ENCODE results near the gene BCKDK.
"Not testable (repeated sequence)": the region's sequence is repeated elsewhere in the genome, so short reads cannot be mapped to it uniquely, and the experiment has no call there.

Gene BCKDK

DNA sequence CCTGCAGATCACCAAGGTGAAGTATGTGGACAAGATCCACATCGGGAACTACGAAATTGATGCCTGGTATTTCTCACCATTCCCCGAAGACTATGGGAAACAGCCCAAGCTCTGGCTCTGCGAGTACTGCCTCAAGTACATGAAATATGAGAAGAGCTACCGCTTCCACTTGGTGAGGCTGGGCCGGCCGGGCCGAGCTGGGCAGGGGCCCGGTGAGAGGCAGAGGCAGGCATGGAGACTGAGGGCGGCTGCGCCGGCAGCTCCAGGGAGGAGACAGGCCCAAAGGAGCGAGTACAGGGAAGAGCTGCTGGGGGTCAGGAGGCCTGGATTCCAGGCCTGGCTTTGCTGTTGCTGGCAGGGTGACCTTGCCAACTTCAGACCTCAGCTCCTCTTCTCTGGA, 19.0 kb downstream of the BCKDK start:
- no peak for DNase-seq (ENCODE audit: low spot score)

GRCh38 chr16:31128711-31129567, 20.8 kb downstream of the BCKDK start:
- peak; percentile 75 for DNase-seq (ENCODE audit: low spot score)

GRCh38 chr16:31129568-31130335, 21.6 kb downstream of the BCKDK start:
- no peak for DNase-seq (ENCODE audit: low spot score)

GRCh38 chr16:31130336-31130891, 22.2 kb downstream of the BCKDK start:
- DNase-seq (ENCODE audit: low spot score), result no peak

- DNase-seq (ENCODE audit: low spot score), result no peak
Observed at GRCh38 chr16:31130899-31131298, 22.7 kb downstream of the BCKDK start.

- DNase-seq (ENCODE audit: low spot score), result no peak
Observed at GRCh38 chr16:31131416-31131815, 23.2 kb downstream of the BCKDK start.

GRCh38 chr16:31131841-31132271, 23.7 kb downstream of the BCKDK start:
- no peak for DNase-seq (ENCODE audit: low spot score)

DNA sequence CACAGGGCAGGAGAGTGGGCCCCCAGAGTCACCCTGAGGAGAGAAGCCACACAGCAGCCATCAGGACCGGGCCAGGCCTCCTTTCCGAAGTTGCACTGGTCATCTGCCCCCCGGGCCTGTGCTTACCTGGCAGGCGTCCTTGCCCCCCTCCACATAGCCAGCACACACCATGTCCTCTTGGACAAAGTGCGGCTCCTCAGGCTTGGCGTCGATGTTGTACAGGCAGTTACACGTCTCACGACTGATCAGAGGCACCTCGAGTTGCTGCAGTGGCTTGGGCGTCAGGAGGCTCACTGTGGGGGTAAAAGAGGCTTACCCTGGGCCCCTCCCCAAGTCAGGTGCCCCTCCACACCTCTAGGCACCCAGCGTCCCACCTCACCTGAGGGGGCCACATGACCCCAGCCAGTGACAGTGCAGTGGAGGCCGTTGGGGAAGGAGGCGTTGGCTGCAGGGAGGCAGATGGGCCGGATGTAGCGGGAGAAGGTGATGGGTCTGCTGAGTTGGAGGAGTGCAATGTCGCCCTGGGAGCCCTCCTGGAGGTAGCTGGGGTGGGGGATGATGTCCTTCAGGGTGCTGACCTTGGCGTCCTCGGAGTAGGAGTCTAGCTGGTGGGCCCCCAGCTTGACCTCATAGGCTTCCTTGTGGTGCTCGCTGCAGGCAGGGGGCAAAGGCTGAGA, 24.3 kb downstream of the BCKDK start:
- DNase-seq (ENCODE audit: low spot score), result no peak

GRCh38 chr16:31133046-31133501, 24.9 kb downstream of the BCKDK start:
- no peak for DNase-seq (ENCODE audit: low spot score)

- no peak for DNase-seq (ENCODE audit: low spot score)
Observed at GRCh38 chr16:31134091-31134571, 25.9 kb downstream of the BCKDK start.

DNA sequence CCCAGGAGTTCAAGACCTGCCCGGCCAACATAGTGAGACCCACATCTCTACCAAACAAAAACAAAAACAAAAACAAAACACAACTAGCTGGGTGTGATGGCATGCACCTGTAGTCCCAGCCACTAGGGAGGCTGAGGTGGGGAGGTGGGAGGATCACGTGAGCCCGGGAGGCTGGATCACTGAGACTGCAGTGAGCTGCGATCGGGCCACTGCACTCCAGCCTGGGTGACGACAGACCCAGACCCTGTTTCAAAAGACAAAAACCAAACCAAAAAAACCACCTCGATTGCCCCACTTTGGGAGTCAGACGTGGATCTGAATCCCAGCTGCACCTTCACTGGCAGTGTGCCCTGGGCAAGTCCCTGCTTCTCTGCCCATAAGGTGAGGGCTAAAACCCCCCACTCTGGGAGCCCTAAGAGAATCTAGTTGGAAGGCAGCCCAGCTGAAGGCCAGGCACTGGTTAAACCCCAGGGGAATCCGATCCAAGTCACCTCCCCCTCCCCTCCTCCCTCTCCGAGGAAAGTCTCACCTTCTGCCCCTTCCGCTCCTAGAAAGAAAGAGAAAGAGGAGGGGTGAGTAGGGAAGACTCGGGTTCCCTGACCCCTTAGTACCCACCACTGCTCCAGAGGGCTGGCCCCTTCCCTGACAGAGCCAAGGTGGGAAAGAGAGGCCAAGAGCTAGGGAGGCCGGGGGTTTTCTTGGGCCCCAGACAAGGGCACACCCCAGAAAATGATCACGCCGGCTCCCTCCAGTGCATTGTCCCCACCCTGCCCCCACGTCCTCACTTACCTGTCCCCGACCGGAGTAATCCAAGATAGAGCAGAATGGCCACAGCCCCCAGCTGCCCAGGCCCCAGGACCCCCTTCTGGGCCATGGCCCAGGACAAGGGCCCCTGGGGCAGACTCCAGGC, 26.7 kb downstream of the BCKDK start:
- no peak for DNase-seq (ENCODE audit: low spot score)

GRCh38 chr16:31135535-31136286, 27.5 kb downstream of the BCKDK start, which contains the start of gene PRSS8:
Gene PRSS8 (minus strand): TSS chr16:31135727. CDS start chr16:31135498, 229 bp downstream.
- DNase-seq (ENCODE audit: low spot score), result no peak

DNA sequence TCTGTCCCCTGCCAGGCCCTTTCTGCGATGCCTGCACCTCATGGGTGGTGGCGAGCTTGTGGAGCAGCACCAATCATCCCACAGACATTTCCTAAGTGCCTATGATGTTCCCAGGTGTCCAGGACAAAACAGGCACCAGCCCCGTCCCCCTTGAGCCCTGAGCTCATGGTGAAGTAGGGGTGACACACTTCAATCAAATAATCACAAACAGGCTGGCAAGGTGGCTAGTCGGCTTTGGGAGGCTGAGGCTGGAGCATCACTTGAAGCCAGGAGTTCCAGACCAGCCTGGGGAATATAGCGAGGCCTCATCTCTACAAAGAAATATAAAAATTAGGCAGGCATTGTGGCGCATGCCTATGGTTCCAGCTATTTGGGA, 28.1 kb downstream of the BCKDK start:
- no peak for DNase-seq (ENCODE audit: low spot score)

DNA sequence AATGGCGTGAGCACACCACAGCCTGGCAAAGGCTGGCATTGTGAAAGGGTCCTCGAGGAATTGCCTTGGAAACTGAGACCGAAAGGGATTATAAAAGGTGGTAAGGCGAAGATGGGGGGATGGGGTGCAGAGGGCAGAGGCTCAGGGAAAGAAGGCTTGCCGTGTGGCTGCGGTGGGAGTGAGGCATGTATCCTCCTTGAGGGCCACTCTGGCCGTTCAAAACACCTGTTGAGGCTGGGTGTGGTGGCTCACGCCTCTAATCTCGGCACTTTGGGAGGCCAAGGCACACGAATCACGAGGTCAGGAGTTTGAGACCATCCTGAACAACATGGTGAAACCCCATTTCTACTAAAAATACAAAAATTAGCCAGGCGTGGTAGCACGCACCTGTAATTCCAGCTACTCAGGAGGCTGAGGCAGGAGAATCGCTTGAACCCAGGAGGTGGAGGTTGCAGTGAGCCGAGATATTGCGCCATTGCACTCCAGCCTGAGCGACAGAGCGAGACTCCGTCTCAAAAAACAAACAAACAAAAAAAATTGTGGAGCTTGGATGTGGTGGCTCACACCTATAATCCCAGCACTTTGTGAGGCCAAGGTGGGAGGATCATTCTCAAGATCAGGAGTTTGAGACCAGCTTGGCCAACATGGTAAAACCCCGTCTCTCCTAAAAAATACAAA, 28.8 kb downstream of the BCKDK start:
- not testable (repeated sequence) for DNase-seq (ENCODE audit: low spot score)

DNA sequence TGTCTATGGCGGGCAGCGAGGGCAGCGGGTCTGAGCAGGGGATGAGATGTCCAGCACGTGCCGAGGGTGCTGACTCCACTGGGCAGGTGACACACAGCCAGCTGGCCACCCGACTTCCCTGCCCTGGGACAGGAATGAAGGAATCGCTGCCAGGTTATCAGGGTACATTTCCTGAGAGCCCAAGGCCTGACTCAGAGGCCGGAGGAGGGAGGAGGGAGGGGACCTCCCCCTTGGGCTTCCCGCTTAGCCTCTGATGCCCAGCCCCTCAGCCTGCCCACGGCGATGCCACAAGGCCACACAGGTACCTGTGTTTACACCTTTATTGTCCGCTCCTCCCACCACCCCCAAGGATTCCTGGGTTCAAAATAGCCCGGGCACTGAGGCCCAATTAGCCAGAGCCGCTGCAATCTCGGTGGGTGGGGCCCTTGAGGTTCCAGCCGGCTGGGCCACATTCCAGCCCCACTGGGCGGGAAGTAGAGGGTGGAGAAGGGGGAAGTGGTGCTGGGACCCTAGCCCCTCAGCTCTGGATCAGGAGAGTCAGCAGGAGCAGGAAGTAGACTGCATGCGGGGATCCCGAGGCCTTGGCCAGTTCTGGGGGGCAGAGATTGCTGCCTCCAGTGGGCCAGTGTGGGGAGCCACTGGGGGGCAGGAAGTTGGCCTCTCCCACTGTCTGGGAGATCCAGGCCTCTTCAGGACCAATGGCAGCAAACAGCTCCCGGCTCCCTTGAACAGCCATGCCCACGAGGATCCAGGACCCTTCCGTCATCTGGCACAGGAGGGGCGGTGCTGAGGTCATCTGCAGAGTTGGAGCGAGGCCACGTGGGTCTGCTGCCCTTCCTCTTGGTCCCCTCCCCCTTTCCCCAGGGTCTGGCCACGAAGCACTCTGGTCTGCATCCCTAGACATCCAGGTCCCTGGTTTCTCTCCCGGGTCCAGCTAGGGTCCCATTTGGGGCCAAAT, 30.7 kb downstream of the BCKDK start:
- no peak for DNase-seq (ENCODE audit: low spot score)

DNA sequence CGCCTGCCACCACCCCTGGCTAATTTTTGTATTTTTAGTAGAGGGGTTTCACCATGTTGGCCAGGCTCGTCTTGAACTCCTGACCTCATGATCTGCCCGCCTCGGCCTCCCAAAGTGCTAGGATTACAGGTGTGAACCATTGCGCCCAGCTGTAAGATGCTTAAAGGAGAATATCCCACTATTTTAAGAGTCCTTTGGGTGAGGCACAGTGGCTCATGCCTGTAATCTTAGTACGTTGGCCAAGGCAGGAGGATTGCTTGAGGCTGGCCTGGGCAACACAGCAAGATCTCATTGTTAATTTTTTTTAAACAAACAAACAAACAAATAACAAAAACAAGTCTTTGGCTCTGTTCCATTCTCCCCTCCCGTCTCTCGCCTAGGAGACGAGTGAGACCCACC, 32.9 kb downstream of the BCKDK start:
- not testable (repeated sequence) for DNase-seq (ENCODE audit: low spot score)

DNA sequence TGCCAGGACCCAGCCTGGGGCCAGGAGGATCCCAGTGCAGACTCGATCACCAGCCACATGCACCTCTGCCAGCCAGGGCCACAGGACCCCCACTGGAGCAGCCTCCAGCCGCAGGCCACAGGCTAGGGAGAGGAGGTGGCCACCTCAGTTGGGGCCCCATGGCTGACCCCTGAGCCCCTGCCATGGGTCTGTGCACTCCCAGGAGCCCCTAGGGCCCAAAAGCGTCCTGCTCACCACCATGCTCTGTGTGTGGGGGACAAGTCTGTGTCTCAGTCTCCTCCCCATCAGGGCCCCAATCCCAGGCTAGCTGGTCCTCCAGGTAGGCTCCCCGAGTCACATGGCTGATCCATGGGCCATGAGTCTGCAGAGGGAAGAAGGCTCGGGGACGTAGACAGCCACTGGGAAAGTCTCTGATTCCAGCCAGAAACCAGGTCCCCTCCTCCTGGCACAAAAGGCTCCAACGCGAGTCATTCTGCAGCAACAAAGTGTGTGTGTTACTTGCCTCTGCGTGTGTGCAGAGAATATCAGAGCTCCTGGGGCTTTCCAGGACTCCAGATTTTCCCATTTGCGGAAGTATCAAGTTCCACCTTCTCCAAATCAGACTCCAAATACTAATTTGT, 33.4 kb downstream of the BCKDK start:
- no peak for DNase-seq (ENCODE audit: low spot score)

All from Ammon's horn (tissue), 1 donor.